Measurements from ENCODE around the gene STARD3NL. TPM values are rescaled to one million over a fixed set of nuclear protein-coding genes. Genes with fewer than 3 reads are reported as not detected.

Gene STARD3NL
- total RNA-seq, 2 donors from 2014 or later, result 48.6 to 58.3 TPM

GRCh38 chr7:38186593-38187314 lies 8.7 kb downstream of the STARD3NL start:
- TF ChIP-seq CTCF (conservative IDR thresholded peaks at IDR 0.05), result no peak
- H3K27me3 ChIP-seq (ENCODE audit: control insufficient read depth, insufficient read depth, low read length, poor library complexity, severe bottlenecking), result no peaks in the 10 kb centered on the region
- 78 to 88% methylated on average over 4 of the region's 4 CpGs for WGBS, 2 experiments (ENCODE audit: insufficient coverage in 1 of 2, insufficient read length in 1 of 2)
- Mint-ChIP-seq H3K27me3 (ENCODE audit: insufficient read depth) (no peaks in the 10 kb centered on the region), H3K4me3 (no peak overlapping the region), H3K9me3 (no peaks in the 10 kb centered on the region), H3K4me1 (peaks cover 22% of the 10 kb centered on the region), H3K36me3 (ENCODE audit: low read depth) (peaks cover 11% of the 10 kb centered on the region), H3K27ac (no peak overlapping the region)
- peaks cover 10% of the 10 kb centered on the region for H3K36me3 ChIP-seq (ENCODE audit: control insufficient read depth, insufficient read depth, low read length)
- peaks cover 13% of the 10 kb centered on the region for H3K4me1 ChIP-seq (ENCODE audit: control insufficient read depth, insufficient read depth, low read length)
- no peak overlapping the region for H3K27ac ChIP-seq (ENCODE audit: low read depth, low read length)
- no peak overlapping the region for H3K9ac ChIP-seq (ENCODE audit: extremely low read depth, low read length, poor library complexity, severe bottlenecking)
- H3K4me3 ChIP-seq (ENCODE audit: low read length), result no peak overlapping the region
- peak; percentile 62 for DNase-seq
- H3K9me3 ChIP-seq (ENCODE audit: control insufficient read depth, low read length), result peaks cover 4% of the 10 kb centered on the region

- H3K9me3 Mint-ChIP-seq, result no peaks in the 10 kb centered on the region
- H3K27ac Mint-ChIP-seq, result peak overlapping the region; percentile 16
- Histone ChIP-seq H3K27me3 (ENCODE audit: control insufficient read depth, insufficient read depth, low read length, poor library complexity, severe bottlenecking) (no peaks in the 10 kb centered on the region), H3K36me3 (ENCODE audit: control insufficient read depth, insufficient read depth, low read length) (peaks cover 10% of the 10 kb centered on the region), H3K27ac (ENCODE audit: low read depth, low read length) (no peak overlapping the region), H3K9ac (ENCODE audit: extremely low read depth, low read length, poor library complexity, severe bottlenecking) (no peak overlapping the region), H3K4me1 (ENCODE audit: control insufficient read depth, insufficient read depth, low read length) (peaks cover 13% of the 10 kb centered on the region), H3K4me3 (ENCODE audit: low read length) (no peak overlapping the region), H3K9me3 (ENCODE audit: control insufficient read depth, low read length) (peaks cover 6% of the 10 kb centered on the region)
- WGBS, 2 experiments (ENCODE audit: insufficient coverage in 1 of 2, insufficient read length in 1 of 2), result 72 to 87% methylated on average over 6 to 7 of the region's 7 CpGs
- H3K36me3 Mint-ChIP-seq (ENCODE audit: low read depth), result peaks cover 11% of the 10 kb centered on the region
- peaks cover 25% of the 10 kb centered on the region for H3K4me1 Mint-ChIP-seq
- no peaks in the 10 kb centered on the region for H3K27me3 Mint-ChIP-seq (ENCODE audit: insufficient read depth)
- DNase-seq, result no peak
- no peak overlapping the region for H3K4me3 Mint-ChIP-seq
- TF ChIP-seq CTCF (conservative IDR thresholded peaks at IDR 0.05), result no peak
Measured at GRCh38 chr7:38187794-38188440, 9.9 kb downstream of the STARD3NL start.

GRCh38 chr7:38189231-38189938 lies 11.3 kb downstream of the STARD3NL start:
- H3K36me3 Mint-ChIP-seq (ENCODE audit: low read depth), result peaks cover 5% of the 10 kb centered on the region
- H3K4me3 ChIP-seq (ENCODE audit: low read length), result no peak overlapping the region
- peaks cover 13% of the 10 kb centered on the region for H3K4me1 ChIP-seq (ENCODE audit: control insufficient read depth, insufficient read depth, low read length)
- 79 to 89% methylated on average over 3 to 4 of the region's 4 CpGs for WGBS, 2 experiments (ENCODE audit: insufficient coverage in 1 of 2, insufficient read length in 1 of 2)
- no peak for DNase-seq
- no peak overlapping the region for H3K27ac ChIP-seq (ENCODE audit: low read depth, low read length)
- no peak overlapping the region for H3K9ac ChIP-seq (ENCODE audit: extremely low read depth, low read length, poor library complexity, severe bottlenecking)
- no peak overlapping the region for H3K27ac Mint-ChIP-seq
- peaks cover 6% of the 10 kb centered on the region for H3K9me3 ChIP-seq (ENCODE audit: control insufficient read depth, low read length)
- TF ChIP-seq CTCF (conservative IDR thresholded peaks at IDR 0.05), result no peak
- H3K36me3 ChIP-seq (ENCODE audit: control insufficient read depth, insufficient read depth, low read length), result peaks cover 4% of the 10 kb centered on the region
- no peaks in the 10 kb centered on the region for H3K27me3 ChIP-seq (ENCODE audit: control insufficient read depth, insufficient read depth, low read length, poor library complexity, severe bottlenecking)
- no peaks in the 10 kb centered on the region for H3K27me3 Mint-ChIP-seq (ENCODE audit: insufficient read depth)
- H3K4me3 Mint-ChIP-seq, result no peak overlapping the region
- H3K4me1 Mint-ChIP-seq, result peaks cover 25% of the 10 kb centered on the region
- H3K9me3 Mint-ChIP-seq, result no peaks in the 10 kb centered on the region
